Large intestine (tissue), 3 donors: ENCODE results near the gene BCAS3. TPM values are rescaled to one million over a fixed set of nuclear protein-coding genes. Genes with fewer than 3 reads are reported as not detected.

ENCODE experiments used
- DNase-seq, 2 donors: peaks; one replicate each; pipeline versions ENCODE4 v3.0.0 to v3.0.0-alpha.2; 2013
- H3K27ac ChIP-seq: one replicate; pipeline ENCODE4 v1.5.1; 2013; ENCODE audit warnings: low read length
- H3K27me3 ChIP-seq: 2 replicates; pipeline ENCODE4 v1.6.1; 2013; ENCODE audit warnings: low read length; ENCODE audit not compliant: control insufficient read depth, insufficient read depth
- H3K36me3 ChIP-seq: 2 replicates; pipeline ENCODE4 v1.6.1; 2013; ENCODE audit warnings: low read length; ENCODE audit not compliant: control insufficient read depth, insufficient read depth
- H3K4me1 ChIP-seq: one replicate; pipeline ENCODE4 v1.6.1; 2013; ENCODE audit warnings: low read length; ENCODE audit not compliant: control insufficient read depth, insufficient read depth
- H3K4me3 ChIP-seq: one replicate; pipeline ENCODE4 v1.5.1; 2013; ENCODE audit warnings: low read length
- H3K9me3 ChIP-seq: one replicate; pipeline ENCODE4 v1.6.1; 2013; ENCODE audit warnings: mild to moderate bottlenecking, low read depth, low read length, moderate library complexity; ENCODE audit not compliant: control insufficient read depth
- WGBS: methylation state at CpG from one replicate; pipeline ENCODE4 v1.1.5; 2013; ENCODE audit warnings: low lambda C conversion rate; ENCODE audit not compliant: insufficient coverage; 5-methylcytosine and 5-hydroxymethylcytosine counted together
- polyA plus RNA-seq: library from polyadenylated mRNA; unstranded; fragments of 120-200 nt; gene quantifications from one replicate; pipeline ENCODE4 v1.2.1, GENCODE V29; 2013

BCAS3 gene
- polyA plus RNA-seq, 1 donor, result 9.7 TPM

DNA sequence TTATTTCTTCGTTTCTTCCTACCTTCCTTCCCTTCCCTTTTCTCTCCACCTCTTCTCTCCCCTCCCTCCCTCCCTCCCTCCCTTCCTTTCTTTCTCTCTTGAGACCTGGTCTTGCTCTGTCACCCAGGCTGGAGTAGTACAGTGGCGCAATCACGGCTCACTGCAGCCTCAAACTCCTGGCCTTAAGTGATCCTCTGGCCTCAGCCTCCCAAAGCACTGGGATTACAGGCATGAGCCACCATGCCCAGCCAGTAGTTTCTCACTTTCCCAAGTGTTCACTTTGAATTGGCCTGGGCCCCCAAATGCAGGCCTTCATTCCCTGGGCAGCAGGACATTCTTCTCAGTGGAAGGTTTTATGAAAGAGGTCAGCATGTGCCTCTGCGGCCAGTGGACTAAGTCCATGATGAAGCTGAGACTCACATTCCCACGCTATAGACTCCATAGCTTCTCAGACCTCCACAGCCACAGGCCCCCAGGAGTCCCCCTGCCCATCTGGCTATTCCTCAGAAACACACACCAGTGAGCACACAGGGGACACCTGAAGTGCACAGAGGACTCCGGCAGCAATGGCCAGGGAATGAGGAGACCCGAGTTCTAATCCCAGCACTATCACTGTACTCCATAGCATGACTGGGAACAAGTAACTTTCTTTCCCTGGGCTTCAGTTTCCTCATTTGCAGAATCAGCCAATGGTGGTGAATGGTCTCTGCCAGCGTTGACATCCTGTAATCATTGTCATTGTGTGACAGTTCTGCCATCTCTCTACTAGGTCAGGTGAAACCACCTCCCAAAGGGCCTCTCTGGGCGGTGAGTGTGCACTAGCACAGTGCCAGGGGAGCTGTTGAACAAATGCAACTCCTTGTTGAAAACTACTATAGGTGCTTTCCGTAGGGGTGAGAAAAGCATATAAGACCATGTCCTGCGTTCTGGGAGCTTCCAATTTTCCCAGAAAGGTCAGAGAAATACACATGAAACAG lies 652.8 kb downstream of the BCAS3 start:
- Histone ChIP-seq H3K36me3 (no peaks in the 10 kb centered on the region), H3K4me1 (no peaks in the 10 kb centered on the region), H3K27me3 (no peaks in the 10 kb centered on the region), H3K27ac (no peak overlapping the region), H3K4me3 (no peak overlapping the region), H3K9me3 (no peaks in the 10 kb centered on the region)
- WGBS, result 100% methylated on average over 1 of the region's 11 CpGs
- DNase-seq, result no peak

DNA sequence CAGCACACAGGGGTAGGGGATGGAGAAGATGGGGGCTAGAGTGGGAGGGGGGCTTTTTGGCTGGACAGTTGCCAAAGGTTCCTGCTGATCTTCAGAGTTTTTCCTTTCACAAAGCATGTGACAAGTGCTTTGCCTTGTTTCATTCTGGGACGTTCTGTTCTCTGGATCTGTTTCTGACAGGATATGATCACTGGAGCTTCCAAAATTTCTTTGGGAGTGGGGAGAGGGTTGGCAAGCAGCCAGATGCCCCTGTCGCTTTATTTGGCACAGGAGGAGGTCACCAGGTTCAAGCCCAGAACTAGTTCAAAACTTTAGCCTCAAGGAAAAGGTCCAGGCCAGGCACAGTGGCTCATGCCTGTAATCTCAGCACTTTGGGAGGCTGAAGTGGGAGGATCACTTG lies 653.5 kb downstream of the BCAS3 start:
- no peak overlapping the region for H3K27ac ChIP-seq
- no peak overlapping the region for H3K4me3 ChIP-seq
- H3K27me3 ChIP-seq, result no peaks in the 10 kb centered on the region
- WGBS, result no CpG with 5 or more reads among the region's 2 CpGs
- DNase-seq, result no peak
- H3K4me1 ChIP-seq, result peaks cover 2% of the 10 kb centered on the region
- no peaks in the 10 kb centered on the region for H3K9me3 ChIP-seq
- H3K36me3 ChIP-seq, result no peaks in the 10 kb centered on the region

DNA sequence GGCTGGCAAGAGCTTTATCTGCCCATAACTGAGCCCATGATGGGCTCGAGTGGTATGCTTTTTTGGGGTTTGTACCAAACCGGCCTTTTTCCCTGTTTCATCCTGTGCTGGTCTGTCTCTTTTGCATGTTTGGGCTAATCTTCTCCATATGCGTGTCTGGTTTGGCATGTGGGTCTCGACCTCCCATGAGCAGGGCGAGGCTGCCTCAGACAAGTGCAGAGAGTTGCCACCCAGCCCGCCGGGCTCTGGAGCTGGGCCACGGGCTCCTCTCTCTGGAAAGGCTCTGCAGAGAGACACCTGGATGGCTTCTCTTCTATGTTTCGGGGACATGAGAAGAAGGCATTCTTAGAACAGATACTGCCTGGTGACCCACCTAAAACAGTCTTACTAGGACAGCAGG lies 654.2 kb downstream of the BCAS3 start:
- WGBS, result no CpG with 5 or more reads among the region's 9 CpGs
- no peak overlapping the region for H3K27ac ChIP-seq

DNA sequence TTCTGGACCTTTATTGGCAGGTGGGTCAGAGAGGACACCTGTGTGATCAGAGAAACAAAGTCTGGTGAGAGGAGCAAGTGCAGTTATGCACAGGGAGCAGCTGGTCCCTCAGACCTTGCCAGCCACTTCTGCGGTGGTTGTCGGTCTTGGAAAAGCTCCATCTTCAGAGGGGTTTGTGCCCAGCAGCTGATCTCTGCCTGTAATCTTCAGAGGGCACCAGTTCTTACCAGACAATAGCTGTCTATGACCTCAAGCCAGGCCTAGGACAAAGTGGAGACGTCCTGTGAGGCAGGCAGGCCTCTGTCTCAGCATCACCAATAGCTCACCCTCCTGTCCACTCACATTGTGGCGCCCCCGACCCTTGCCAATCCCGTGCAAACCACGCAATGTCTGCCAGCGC lies 655.5 kb downstream of the BCAS3 start:
- no CpG with 5 or more reads among the region's 8 CpGs for WGBS
- Histone ChIP-seq H3K4me3 (no peak overlapping the region), H3K36me3 (no peaks in the 10 kb centered on the region), H3K27ac (no peak overlapping the region), H3K27me3 (no peaks in the 10 kb centered on the region), H3K9me3 (no peaks in the 10 kb centered on the region), H3K4me1 (peaks cover 2% of the 10 kb centered on the region)
- DNase-seq, result no peak

More for the DNA sequence above, 654.2 kb downstream of the BCAS3 start:
- H3K9me3 ChIP-seq, result no peaks in the 10 kb centered on the region
- no peaks in the 10 kb centered on the region for H3K27me3 ChIP-seq
- no peaks in the 10 kb centered on the region for H3K36me3 ChIP-seq
- peaks cover 2% of the 10 kb centered on the region for H3K4me1 ChIP-seq
- no peak overlapping the region for H3K4me3 ChIP-seq
- DNase-seq, result no peak

DNA sequence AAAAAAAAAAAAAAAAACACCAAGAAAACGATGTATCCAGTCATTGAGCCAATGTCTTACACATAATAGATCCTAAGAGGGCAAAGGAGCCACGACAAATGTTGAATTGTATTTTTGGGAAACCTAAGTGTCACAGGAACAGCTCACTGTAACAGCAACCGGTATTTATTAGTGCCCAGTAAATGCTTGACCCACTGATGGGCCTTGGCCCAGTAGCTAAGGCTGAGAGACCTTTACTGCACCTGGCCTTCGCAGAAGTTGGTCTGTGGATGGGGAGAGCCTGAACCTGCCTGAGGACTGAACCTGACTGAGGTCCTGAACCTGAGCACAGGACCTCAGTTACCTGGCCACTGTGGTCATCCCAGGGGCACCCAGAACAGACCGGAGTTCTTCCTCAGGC lies 657.0 kb downstream of the BCAS3 start:
- no peaks in the 10 kb centered on the region for H3K27me3 ChIP-seq
- peaks cover 2% of the 10 kb centered on the region for H3K4me1 ChIP-seq
- H3K4me3 ChIP-seq, result no peak overlapping the region
- WGBS, result no CpG with 5 or more reads among the region's 5 CpGs
- no peaks in the 10 kb centered on the region for H3K36me3 ChIP-seq
- no peak overlapping the region for H3K27ac ChIP-seq
- H3K9me3 ChIP-seq, result no peaks in the 10 kb centered on the region
- no peak for DNase-seq

DNA sequence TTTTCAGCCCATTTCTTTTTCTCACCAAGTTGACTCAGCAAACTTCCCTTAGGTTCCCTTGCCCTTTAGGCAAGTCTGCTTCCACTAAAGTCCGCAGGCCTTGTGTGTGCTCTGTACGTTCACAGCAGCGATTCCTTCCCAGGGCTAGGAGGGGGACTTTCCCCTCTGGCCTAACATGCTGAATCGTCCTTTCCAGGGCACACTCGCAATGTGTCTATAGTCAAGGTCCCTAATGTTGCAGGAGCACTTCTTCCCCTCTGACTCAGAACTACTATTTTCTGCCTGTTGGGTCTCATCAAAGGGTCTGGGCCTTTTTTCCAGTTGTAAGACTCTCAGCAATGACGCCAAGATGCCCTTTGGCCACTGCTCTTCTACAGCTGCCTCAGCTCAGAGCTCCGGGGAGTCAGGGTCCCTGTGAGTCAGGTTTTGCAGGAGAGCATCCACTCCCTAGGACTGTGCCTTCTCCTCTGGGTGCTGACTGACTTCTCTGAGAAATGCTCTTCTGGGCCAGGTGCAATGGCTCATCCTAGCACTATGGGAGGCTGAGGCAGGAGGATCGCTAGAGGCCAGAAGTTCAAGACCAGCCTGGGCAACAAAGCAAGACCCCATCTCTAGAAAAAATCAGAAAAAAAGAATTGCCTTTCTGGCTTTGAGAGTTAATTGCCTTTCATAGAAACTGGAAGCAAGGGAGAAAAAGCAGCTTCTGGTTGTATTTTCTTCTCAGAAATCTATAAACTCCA lies 657.6 kb downstream of the BCAS3 start:
- DNase-seq, result peak; percentile 30 to 49
- Histone ChIP-seq H3K4me3 (no peak overlapping the region), H3K27me3 (no peaks in the 10 kb centered on the region), H3K36me3 (no peaks in the 10 kb centered on the region), H3K9me3 (no peaks in the 10 kb centered on the region), H3K27ac (no peak overlapping the region), H3K4me1 (peaks cover 2% of the 10 kb centered on the region)
- no CpG with 5 or more reads among the region's 8 CpGs for WGBS

DNA sequence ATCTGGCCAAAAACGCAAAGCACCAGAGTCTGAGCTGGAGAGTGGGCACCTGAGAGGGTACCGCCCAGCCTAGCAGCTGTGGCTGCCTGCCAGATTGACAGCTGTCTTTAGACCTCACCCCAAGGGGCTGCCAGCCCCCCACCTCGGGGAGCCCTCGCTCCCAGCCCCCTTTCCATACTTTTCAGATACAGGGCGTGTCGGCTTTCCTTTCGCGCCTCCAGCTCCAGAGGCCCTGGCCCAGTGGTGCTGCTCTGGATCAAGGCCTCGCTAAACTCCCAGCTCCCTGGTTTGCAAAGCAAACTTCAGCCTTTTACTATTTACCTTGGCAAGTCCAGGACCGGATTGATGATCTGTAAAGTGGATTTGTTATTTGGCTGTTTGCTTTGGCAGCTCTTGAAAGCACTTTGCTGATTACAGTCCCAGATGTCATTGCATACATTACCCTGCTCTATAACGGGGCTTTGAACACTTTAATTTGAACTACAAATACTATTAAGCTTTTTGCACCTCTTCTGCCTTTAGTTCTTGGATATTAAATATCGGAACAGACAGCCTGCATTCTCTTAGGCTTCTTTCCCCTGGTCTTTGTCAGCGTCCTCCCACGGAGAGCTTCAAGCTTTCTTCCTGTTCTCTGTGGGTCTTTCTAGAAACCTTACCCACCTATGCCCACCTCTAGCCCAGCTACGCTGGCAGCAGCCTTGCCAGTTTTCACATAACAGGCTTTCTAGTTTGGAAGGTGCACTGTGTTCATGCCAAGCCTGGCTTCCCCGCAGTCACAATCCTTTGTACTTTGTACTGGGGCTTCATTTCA lies 658.4 kb downstream of the BCAS3 start:
- Histone ChIP-seq H3K9me3 (no peaks in the 10 kb centered on the region), H3K36me3 (no peaks in the 10 kb centered on the region), H3K4me1 (peaks cover 2% of the 10 kb centered on the region), H3K27ac (no peak overlapping the region), H3K4me3 (no peak overlapping the region), H3K27me3 (no peaks in the 10 kb centered on the region)
- peak in 1 of 2 donors; percentile 35 for DNase-seq
- 60% methylated on average over 1 of the region's 16 CpGs for WGBS

GRCh38 chr17:61337290-61337689 lies 659.6 kb downstream of the BCAS3 start:
- Histone ChIP-seq H3K4me3 (no peak overlapping the region), H3K27ac (no peak overlapping the region), H3K9me3 (no peaks in the 10 kb centered on the region), H3K36me3 (no peaks in the 10 kb centered on the region), H3K27me3 (no peaks in the 10 kb centered on the region), H3K4me1 (peaks cover 2% of the 10 kb centered on the region)
- DNase-seq, result no peak
- WGBS, result 80% methylated on average over 1 of the region's 6 CpGs

GRCh38 chr17:61338000-61338798 lies 660.5 kb downstream of the BCAS3 start:
- no peaks in the 10 kb centered on the region for H3K9me3 ChIP-seq
- DNase-seq, result no peak
- 60% methylated on average over 1 of the region's 12 CpGs for WGBS
- H3K4me1 ChIP-seq, result peaks cover 2% of the 10 kb centered on the region
- H3K27ac ChIP-seq, result no peak overlapping the region
- H3K4me3 ChIP-seq, result no peak overlapping the region
- no peaks in the 10 kb centered on the region for H3K36me3 ChIP-seq
- no peaks in the 10 kb centered on the region for H3K27me3 ChIP-seq
